AG04449 (cell line): ENCODE data around the gene EIF5B.

Experiments
- CTCF ChIA-PET: fragments of 350-600 bp; formaldehyde crosslinking; extraction: SDS; loops from one replicate; lab custom pipeline; 2021; ENCODE audit warnings: antibody characterized with exemption; lab: Yijun Ruan, JAX
- POLR2A ChIA-PET: fragments of 400-600, 350-600 bp; formaldehyde crosslinking; extraction: SDS; loops from one replicate; lab custom pipeline; 2020; ENCODE audit warnings: antibody characterized with exemption, inconsistent platforms; lab: Yijun Ruan, JAX
- DNase-seq: peaks from one replicate; pipeline ENCODE4 v3.0.0-alpha.2; 2010; ENCODE audit warnings: low read depth, low spot score
- H3K4me3 ChIP-seq: 2 replicates; pipeline ENCODE4 v1.5.1; 2011; ENCODE audit warnings: low read depth, mild to moderate bottlenecking, control low read depth, low read length
- CTCF ChIP-seq: IDR thresholded peaks from one replicate; pipeline ENCODE4 v1.5.1; 2011; ENCODE audit warnings: mild to moderate bottlenecking, moderate library complexity, low read length, control low read depth, inconsistent platforms; ENCODE audit not compliant: insufficient read depth; ENCODE audit errors: missing control alignments

EIF5B gene

GRCh38 chr2:99421469-99421868 is 84.3 kb downstream of the EIF5B start:
- CTCF ChIA-PET = interaction anchor here (0.7 to 1.1 kb wide), 2 partner anchors 20 to 34 kb away, joined by 3 read pairs; no protein-coding TSS in a partner anchor
- POLR2A ChIA-PET = interaction anchor here (0.6 kb wide), 2 partner anchors 33 to 240 kb away, joined by 3 to 4 read pairs; no protein-coding TSS in a partner anchor

GRCh38 chr2:99422599-99422998 is 85.4 kb downstream of the EIF5B start:
- no peak for TF ChIP-seq CTCF
- no peak for DNase-seq
- ChIA-PET CTCF (no interaction called here), POLR2A (no interaction called here)
- H3K4me3 ChIP-seq = no peak overlapping the region

More at GRCh38 chr2:99421469-99421868, 84.3 kb downstream of the EIF5B start:
- no peak for DNase-seq
- no peak overlapping the region for H3K4me3 ChIP-seq
- no peak for TF ChIP-seq CTCF

- CTCF ChIA-PET = no interaction called here
- DNase-seq = no peak
- POLR2A ChIA-PET = no interaction called here
- no peak for TF ChIP-seq CTCF
- H3K4me3 ChIP-seq = no peak overlapping the region
These were observed 87.2 kb downstream of the EIF5B start for GRCh38 chr2:99424371-99424770.

GRCh38 chr2:99425022-99425421 is 87.8 kb downstream of the EIF5B start:
- ChIA-PET POLR2A (no interaction called here), CTCF (no interaction called here)
- no peak for DNase-seq
- TF ChIP-seq CTCF = no peak
- no peak overlapping the region for H3K4me3 ChIP-seq

- no peak overlapping the region for H3K4me3 ChIP-seq
- ChIA-PET CTCF (interaction anchor here (0.7 kb wide), 2 partner anchors 32 to 42 kb away, joined by 3 read pairs; no protein-coding TSS in a partner anchor), POLR2A (no interaction called here)
- DNase-seq = peak; percentile 52
- TF ChIP-seq CTCF = no peak
These were observed 93.6 kb downstream of the EIF5B start for GRCh38 chr2:99430614-99431291.

- POLR2A ChIA-PET = no interaction called here
- TF ChIP-seq CTCF = no peak
- H3K4me3 ChIP-seq = no peak overlapping the region
- no peak for DNase-seq
- CTCF ChIA-PET = interaction anchor here (0.7 to 1.2 kb wide), 2 partner anchors 10 to 31 kb away, joined by 3 read pairs; no protein-coding TSS in a partner anchor
These were observed 94.5 kb downstream of the EIF5B start for GRCh38 chr2:99431587-99432275.
